GM10266 (cell line): ENCODE measurements around the gene TRABD2B.
A peak's percentile ranks its signal among the peaks of the same experiment; 100 is the strongest.

Source experiments
- DNase-seq: peaks from one replicate; pipeline ENCODE4 v3.0.0; 2012; ENCODE audit errors: extremely low spot score
- CTCF ChIP-seq: IDR thresholded peaks from 2 replicates; pipeline ENCODE4 v1.5.1; 2012; ENCODE audit warnings: mild to moderate bottlenecking, low read depth; ENCODE audit not compliant: control insufficient read depth, insufficient read depth; ENCODE audit errors: missing control alignments

TRABD2B gene

GRCh38 chr1:47755101-47755990 lies 241.8 kb downstream of the TRABD2B start:
- peak; percentile 76 for TF ChIP-seq CTCF
- peak; percentile 53 for DNase-seq

GRCh38 chr1:47754221-47754620 lies 243.0 kb downstream of the TRABD2B start:
- DNase-seq, result no peak
- no peak for TF ChIP-seq CTCF

GRCh38 chr1:47753808-47754207 lies 243.4 kb downstream of the TRABD2B start:
- no peak for TF ChIP-seq CTCF
- DNase-seq, result no peak

- DNase-seq, result no peak
- no peak for TF ChIP-seq CTCF
Measured at GRCh38 chr1:47752559-47752958, 244.6 kb downstream of the TRABD2B start.

GRCh38 chr1:47751996-47752451 lies 245.2 kb downstream of the TRABD2B start:
- no peak for DNase-seq

GRCh38 chr1:47751193-47751592 lies 246.0 kb downstream of the TRABD2B start:
- TF ChIP-seq CTCF, result no peak
- no peak for DNase-seq

More at GRCh38 chr1:47751996-47752451, 245.2 kb downstream of the TRABD2B start:
- TF ChIP-seq CTCF, result no peak
